Measurements from ENCODE around the gene PKNOX2.

PKNOX2 gene

DNA sequence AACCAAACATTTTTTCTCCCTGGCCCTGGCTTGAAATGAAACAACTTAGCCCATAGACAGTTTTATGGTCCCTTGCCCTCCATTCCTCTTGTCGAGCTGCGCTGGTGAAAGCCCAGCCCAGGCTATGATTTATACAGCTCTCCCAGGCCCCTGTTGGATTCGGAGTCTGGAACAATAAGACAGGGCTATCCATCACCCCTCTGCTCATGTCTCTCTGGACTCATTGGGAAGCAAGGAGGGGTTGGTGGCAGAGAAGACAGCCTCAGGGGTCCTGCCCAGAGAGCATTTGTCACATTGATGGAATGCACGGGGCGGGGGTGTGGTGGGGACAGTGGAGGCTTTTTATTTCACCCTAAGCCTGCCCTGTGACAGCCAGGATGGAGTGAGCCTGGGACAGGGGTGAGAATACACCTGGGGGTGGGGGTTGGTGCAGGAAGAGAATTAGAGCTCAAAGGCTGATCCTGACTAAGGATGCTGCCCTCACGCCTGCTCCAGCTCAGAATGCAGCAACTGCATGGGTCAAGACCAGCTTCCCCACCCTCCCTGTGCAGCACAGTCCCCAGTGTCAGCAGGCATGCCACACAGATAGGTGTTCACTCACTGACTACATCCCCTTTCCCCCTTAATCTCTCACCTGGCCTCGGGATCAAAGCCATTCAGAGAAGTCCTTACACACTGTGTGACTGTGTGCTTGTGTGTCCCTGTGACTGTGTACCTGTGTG lies 10.0 kb upstream of the PKNOX2 start:
- no peak for DNase-seq (ENCODE audit: low spot score)

DNA sequence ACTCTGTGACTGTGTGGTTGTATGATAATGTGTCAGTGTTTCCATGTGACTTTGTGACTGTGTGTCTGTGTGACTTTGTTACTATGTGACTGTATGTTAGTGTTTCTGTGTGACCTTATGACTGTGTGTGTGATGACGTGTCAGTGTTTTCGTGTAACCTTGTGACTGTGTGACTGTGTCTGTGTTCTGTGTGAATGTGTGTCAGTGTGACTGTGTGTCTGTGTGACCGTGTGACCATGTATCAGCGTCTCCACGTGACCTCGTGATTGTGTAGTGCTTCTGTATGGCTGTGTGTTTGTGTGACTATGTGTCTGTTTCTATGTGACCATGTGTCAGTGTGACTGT lies 9.5 kb upstream of the PKNOX2 start:
- DNase-seq (ENCODE audit: low spot score) = no peak

DNA sequence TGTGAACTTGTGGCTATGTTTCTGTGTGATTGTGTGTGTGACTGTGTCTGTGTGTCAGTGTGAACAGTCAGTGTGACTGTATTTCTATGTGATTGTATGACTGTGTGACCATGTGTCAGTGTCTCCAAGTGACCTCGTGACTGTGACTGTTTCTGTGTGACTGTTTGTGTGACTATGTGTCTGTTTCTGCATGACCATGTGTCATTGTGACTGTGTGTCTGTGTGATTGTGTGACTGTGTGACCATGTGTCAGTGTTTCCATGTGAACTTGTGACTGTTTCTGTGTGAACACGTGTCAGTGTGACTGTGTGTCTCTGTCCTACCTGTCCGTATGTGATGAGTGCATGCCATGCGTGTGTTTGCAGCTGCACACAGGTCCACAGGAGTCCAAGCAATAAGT lies 8.8 kb upstream of the PKNOX2 start:
- DNase-seq (ENCODE audit: low spot score) = no peak

DNA sequence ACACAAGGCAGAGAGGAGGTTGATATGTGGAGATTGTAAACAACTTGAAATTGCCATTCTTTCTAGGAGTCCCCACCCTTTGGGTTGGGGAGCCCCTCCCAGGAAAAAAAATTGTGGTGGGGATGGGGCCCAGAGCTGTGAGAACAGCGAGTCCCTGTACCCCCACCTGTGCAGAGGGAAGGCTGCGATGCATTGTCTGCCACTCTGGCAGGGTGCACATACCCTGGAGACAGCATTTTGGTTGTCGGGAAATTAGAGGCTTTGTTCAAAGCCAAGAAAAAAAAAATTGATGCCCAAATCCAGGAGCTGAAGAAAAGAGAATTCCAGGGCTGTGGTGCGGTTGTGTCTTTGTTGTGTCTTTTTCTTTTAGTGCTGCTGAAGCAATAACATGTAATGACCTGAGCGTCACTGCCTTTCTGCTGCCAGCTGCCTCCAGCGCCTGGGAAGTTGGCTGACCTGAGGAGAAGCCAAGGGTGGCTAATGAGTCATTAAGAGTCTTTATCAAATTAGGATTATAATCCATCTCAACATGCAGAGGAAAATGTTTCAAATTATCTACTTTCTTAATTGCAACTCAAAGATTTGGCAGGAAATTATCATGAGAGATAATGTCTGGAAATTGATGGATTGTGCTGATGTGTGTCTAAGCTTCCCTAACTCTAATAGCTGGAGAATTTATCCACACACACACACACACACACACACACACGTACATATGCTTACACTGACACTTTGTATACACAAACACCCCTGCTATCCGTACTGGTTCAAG lies 8.0 kb upstream of the PKNOX2 start:
- DNase-seq (ENCODE audit: low spot score) = no peak

GRCh38 chr11:125157118-125157733 lies 7.3 kb upstream of the PKNOX2 start:
- DNase-seq (ENCODE audit: low spot score) = no peak

- DNase-seq (ENCODE audit: low spot score) = no peak
Measured at GRCh38 chr11:125157953-125158680, 6.4 kb upstream of the PKNOX2 start.

- no peak for DNase-seq (ENCODE audit: low spot score)
Measured at GRCh38 chr11:125162743-125163142, 1.8 kb upstream of the PKNOX2 start.

- DNase-seq (ENCODE audit: low spot score) = no peak
Measured at GRCh38 chr11:125163431-125164063, 1.0 kb upstream of the PKNOX2 start.

DNA sequence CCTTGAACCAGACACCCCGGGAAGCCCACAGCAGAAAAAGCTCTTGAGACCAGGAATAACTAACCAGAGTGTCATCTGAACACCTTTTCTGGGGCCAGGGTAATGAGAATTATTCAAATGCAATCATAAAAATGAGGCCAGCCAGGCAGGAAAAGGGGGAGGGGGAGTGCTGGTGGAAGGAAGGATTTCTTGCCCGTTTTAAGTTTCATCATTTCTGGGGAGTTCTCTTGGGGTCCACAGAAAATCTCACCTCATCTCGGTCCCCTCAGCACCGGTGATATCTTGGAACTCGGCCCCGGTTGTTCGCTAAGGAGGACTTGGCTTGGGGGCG lies 495 bp upstream of the PKNOX2 start:
- DNase-seq (ENCODE audit: low spot score) = no peak

GRCh38 chr11:125165111-125165842 lies 726 bp downstream of the PKNOX2 start:
- peak; percentile 10 for DNase-seq (ENCODE audit: low spot score)

DNA sequence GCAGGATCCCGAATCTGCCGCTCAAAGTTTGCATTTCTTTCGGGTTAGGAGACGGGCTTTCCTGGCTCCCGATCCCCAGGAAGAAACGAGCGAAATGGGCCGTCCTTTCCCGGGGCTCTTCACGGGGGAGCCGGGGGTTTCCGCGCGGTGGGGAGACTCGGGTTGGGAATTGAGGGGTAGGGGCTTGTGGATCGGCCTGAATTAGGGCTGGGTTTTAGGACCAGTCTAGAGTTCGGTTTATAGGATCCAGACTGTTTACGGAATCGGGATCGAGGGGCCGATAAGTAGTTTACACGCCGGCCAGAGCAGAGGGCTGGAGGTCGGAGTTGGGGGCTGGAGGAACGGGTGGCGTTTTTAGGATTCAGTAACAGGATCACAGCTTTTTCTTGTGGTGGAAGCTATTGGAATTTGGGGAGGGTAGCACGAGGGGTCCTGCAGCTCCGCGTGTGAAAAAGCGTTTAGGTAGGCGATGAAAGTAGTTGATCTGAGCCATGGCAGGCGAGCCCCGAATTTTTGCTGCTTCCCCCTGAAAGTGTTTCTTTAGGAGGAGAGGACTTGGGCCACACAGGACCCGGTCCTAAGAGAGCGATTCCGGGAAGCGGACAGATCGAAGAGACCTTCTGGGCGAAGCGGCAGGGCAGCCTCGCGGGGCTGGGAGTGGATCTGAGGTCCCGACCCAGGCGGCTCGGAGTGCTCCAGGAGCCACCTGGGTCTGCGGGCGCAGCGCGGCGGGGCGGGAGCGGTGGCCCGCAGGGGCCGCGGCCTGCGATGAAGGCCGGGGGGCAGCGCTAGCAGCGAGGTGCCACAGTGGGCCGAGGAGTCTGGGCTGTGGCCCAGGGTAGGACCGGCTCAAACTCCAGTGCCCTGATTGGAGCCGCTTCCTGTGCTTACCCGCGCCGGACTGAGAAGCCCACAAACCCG lies 1.6 kb downstream of the PKNOX2 start:
- no peak for DNase-seq (ENCODE audit: low spot score)

DNA sequence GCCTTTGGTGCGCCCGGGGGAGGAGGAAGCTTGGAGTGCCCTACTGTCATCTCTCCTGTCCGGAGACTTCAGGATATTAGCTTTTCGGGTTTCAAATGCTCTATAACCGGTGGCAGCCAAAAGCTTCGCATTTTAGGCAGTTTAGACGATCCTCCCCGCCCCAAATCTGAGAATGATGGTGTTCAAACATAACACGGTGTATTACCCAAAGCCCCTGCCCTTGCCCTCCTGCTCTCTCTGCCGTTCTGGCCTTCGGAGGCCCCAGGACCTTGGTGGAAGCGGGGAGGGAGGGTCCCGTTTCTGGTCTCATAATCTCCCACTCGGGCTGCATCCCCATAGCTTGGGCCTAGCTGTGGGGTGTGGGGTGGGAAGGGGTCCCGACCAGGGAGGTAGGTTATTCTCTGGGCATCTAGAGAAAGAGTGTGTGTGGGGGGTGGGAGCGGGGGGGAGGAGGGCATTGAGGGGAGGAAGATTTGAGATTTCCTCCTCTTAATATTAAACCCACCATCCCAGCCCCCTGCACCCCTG lies 2.3 kb downstream of the PKNOX2 start:
- DNase-seq (ENCODE audit: low spot score) = no peak

- DNase-seq (ENCODE audit: low spot score) = no peak
Measured at GRCh38 chr11:125167292-125167953, 2.9 kb downstream of the PKNOX2 start.

GRCh38 chr11:125167954-125168835 lies 3.6 kb downstream of the PKNOX2 start:
- DNase-seq (ENCODE audit: low spot score) = peak; percentile 36

GRCh38 chr11:125168918-125169456 lies 4.4 kb downstream of the PKNOX2 start:
- DNase-seq (ENCODE audit: low spot score) = no peak

- no peak for DNase-seq (ENCODE audit: low spot score)
Measured at GRCh38 chr11:125170001-125170509, 5.5 kb downstream of the PKNOX2 start.

DNA sequence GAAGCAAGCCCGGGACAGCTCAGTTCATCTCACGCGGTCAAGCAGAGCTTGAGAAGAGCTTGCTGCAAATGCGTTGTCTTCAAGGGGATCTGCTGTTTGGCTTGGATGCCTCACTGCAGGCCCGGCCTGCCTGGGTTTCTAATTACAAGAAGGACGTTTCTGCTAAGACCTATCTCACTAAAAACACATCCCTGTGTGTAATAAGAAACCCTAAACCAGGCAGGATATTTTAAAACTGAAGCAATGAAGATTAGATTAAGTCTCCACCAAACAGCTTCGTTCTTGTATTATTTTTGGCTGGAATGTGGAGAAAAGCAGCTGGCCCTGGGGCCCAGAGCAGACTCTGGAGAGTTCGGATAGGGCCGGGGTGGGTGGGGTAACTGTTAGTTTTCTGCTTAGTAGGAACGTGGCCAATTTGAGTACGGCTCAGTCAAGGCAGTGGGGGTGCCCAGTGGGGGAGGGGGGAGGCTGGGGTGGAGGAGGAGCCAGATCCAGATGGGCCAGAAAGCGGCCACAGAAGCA lies 6.0 kb downstream of the PKNOX2 start:
- no peak for DNase-seq (ENCODE audit: low spot score)

DNA sequence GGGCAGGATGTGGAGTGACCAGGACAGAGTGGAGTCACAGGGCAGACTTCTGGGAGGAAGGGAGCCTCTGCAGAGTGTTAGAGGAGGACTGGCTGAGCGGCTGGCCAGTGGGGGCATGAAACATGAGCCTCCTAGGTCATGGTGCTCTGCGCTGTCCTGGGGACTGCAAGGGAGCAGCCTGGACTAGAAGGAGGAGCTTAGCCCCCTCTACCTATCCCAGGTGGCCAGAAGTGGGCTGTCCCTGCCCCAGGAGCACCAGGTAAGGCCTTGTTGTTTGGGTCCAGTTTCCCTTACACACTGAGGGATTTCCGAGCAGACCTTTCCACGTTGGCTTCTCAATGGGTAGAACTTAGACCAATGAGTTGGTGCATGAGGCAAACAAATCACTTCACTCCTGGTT lies 7.4 kb downstream of the PKNOX2 start:
- no peak for DNase-seq (ENCODE audit: low spot score)
